GDM1 (cell line): ENCODE measurements around the gene GABRR2.
"Not testable (repeated sequence)": the region's sequence is repeated elsewhere in the genome, so short reads cannot be mapped to it uniquely, and the experiment has no call there.

Experiments
- DNase-seq: peaks from one replicate; lab custom pipeline; 2025; lab: John Stamatoyannopoulos, UW

Gene GABRR2

DNA sequence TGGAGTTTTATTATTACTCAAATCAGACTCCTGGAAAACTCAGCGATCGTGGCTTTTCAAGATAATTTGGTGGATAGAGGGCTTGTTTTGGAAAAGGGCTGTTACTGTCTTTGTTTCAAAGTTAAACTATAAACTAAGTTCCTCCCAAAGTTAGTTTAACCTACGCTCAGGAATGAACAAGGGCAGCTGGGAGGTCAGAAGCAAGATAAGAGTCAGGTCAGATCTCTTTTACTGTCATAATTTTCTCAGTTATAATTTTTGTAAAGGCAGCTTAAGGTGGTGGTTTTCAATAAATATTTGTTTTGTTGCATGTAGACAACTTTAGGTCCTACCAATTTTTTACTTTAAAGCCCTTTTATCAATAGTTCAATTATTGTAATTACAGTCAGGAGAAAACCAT is 9.2 kb upstream of the GABRR2 start:
- DNase-seq: no peak

DNA sequence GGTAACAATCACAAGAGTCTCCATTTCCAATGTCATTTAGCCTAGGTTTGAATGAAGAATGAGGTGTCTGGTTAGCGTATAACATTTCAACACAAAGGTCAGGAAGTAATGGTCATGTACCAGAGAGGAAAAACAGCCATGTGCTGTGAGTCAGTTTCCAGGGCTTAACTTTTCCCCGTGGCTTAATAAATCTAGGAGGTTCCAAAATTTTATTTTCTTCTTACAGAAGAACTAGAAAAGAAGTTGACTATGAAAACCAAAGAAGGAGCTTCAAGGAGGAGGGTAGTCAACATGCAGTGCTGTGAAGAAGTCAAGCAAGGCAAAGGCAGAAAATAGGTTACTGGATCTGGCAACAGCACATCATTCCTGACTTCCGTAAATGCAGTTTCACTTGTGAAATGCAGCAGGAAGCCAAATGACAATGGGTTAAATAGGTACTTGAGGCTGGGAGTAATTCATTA is 8.4 kb upstream of the GABRR2 start:
- no peak for DNase-seq

DNA sequence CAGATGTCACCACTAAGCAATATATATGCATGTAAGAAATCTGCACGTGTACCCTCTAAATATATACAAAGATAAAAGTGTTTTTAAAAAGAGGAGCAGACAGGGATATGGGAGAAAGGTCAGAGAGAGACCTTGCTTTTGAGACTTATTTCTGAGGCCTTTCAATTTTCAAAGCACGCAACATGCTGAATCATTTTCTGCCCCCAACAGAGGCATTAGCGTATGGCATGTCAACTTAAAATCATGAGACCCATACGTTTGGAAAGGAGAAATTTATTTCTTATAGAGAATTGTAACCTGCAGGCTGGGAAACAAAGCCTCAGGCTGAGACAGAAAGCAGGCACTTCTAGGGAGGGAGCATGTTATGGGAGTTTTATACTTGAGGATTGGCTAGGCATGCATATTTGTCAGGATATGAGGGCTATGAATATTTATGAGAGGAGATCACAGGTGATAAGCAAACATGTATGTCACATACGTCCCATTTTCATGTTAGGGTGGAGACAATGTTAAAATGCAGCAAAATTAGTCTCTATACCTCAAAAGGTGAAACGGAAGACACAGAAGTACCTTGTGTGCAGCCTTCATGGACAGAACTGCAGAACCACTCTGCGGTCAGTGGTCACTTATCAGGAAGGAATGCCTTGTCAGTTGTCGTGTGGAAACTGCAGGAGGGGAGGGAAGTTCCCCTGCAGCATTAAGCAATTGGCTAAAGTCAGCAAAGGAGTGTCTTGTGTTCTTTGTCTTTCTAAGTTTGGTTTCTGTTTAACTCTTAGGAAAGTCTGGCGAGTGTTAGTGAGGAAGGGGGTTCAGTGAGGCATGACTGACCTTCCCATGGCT is 6.3 kb upstream of the GABRR2 start:
- DNase-seq: peak; percentile 71

DNA sequence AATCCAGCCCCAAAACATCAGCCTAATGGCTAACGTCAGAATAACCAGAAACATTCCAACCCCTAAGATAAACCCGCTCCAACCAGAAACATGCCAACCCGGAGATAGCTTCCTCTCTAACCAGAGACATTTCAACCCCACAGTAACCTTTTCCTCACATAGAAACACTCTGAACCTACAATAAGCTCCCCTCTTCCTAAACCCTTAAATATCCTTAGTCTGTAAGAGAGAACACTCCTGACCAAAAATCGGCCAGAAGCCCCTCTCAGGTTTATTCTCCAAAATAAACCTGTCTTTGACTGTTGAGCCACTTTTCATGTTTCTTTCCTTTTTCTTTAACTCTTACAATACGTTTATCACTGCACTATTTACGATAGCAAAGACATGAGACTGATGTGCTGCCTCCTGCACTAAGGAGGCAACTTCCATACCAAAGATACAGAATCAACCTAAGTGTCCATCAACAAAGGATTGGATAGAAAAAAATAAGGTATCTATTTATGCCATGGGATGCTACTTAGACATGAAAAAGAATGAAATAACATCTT is 5.0 kb upstream of the GABRR2 start:
- no peak for DNase-seq

DNA sequence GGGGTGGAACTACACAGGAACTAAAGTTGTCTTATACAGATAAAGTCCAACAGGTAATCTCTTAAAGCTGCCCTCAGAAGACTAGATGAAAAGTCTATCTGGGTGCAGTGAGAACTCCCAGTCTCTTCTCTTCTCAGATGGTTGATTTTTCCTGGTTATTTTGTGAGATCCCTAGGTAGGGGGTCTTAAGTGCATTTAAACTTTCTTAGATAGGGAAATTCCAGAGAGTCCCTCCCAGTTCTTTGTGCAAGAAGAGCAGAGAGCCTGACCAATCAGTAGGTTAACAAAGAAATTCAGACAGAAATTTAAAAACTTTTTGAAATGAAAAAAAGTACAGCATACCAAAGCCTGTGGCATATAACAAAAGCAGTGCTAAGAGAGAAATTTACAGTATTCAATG is 2.0 kb upstream of the GABRR2 start:
- DNase-seq: no peak

DNA sequence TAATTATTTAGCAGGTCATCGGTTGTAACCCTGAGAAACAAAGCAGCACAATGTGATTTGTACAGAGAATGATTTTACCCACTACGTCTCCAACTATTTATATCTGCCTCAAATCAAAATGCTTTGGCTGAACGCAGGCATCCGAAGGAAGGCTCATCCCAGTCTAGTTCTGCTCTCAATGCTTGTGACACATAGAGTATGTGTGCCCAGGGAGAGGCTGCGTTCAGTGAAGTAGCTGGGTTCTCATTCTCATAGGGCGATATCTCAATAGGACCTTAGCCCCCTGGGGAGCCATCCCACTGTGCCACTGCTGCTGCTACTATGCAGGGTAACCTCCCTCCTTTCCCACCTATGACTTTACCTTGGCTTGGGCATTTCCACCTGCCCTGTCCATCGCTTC is 407 bp downstream of the GABRR2 start:
- no peak for DNase-seq

DNA sequence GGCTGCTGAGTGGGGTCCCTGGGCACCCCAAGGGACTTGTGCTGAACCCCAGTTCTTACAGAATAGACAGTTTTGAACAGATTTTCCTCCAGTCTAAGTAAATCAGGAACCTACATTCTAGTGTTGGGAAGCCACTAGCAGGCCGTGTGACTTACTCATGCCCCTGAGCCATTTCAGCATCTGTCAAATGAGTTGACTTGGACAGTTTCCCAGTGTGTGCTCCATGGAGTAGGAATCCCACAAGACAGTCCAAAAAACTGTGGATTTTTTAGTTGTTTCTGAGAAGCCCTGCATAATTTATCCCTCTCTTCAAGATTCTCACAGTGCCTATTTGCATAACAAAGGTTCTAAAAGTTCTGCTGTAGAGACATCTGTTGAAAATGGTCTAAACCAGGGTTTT is 2.1 kb downstream of the GABRR2 start:
- DNase-seq: no peak

DNA sequence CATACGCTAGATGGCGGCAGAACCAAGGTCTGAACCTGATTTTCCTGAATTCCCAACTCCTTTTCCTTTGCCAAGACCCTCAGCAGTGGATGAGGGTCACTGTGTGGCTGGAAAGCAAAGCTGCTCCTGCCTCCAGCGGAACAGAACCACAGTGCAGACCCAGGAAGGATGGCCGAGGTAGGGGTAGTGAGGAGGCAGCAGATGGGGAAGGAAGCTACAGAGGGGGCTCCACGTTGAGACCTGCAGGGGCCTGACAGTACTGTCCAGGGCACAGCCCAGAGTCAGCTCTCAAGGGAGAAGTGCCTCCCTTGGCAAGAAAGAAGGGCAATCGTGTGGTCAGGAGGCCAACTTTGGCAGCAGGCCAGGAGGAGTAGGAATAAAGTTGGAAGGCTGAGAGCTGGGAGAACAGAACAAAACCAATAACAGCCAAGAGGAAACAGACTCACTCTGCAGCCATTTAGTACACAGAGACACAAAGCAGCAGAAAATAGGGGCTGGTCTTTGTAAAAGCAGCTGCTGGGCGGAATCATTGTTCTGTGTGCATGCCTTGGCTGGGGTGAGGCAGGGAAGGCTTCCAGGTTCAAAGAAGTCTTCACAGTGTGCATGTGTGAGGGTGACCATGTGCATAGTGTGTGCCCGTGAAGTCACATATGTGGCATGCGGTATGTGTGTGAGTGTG is 3.1 kb downstream of the GABRR2 start:
- no peak for DNase-seq

DNA sequence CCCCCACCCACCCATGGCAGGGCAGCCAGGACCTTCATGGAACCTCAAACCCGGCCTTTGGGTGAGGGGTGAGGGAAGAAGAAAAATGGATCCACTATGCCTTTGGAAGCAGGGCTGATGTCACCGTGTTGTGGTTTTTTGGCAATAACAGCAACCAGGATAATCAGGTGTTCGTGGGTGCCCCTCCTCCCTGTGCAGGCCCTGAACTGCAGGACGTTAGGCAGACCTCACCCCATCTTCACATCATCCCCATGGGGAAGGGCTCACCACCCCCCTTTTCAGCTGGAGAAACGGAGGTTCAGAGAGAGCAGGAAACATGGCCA is 3.6 kb downstream of the GABRR2 start:
- DNase-seq: no peak

DNA sequence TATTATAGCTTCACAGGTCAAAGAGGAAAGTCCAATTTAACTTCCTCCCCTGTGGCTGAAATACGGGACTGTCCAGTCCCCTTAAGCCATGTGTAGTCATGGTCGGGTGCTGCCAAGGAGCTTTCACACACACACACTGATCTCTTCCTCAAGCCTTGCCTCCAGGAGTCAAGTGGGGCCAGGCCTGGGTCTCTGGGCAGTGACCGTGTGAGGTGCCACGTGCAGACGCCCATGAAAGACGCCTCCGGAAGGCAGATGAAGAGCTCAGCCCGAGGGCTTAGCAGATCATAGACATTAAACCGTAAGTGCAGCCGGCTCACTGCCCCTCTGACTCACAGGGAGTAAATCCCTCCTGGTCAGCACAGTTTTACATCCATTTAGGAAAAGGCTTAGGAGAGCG is 4.2 kb downstream of the GABRR2 start:
- no peak for DNase-seq

DNA sequence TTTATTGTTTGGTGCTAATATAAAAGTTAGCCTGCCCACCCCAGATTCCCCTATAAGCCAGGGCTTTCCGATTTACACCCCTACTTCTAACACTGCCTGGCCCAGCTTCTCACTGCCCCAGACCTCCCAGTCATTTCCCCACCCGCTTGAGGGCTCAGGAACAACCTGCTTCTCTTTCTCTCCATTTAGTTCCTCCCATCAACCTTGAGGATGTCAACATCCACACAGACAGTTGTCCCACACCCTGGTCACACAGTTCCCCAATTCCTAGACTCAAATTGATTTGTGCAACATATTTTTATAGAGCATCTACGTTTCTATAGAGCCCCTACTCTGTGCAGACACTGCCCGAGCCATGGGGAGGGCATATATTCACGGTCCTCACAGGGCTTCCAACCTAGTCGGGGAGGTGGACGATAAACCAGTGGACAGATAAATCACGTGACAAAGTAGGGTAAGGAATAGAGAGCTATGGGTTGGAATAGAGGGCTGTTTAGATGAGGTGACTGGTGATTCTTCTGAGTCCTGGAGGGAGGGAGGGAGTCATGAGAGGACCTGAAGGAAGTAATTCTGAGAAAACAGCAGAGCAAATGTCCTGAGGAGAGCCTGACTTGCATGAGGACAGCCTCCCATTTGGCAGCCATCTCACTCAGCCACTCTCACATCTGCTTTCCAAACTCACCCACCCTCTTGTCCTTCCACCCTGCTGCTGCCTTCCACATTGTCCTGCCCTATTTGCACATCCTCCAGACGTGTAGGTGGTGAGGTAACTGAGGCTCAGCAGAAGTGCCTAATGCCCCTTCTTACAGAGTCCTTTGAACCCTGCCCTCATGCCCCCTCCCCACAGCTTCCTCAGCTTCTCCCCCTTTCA is 6.3 kb downstream of the GABRR2 start:
- peak; percentile 3 for DNase-seq

DNA sequence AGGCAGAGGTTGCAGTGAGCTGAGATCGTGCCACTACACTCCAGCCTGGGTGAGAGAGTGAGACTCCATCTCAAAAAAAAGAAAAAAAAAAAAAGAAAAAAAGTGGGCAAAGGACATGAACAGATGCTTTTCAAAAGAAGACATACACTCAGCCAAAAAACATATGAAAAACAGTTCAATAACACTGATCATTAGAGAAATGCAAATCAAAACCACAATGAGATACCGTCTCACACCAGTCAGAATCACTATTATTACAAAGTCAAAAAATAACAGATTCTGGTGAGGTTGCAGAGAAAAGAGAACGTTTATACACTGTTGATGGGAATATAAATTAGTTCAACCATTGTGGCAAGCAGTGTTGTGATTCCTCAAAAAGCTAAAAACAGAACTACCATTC is 10.6 kb downstream of the GABRR2 start:
- DNase-seq: not testable (repeated sequence)

DNA sequence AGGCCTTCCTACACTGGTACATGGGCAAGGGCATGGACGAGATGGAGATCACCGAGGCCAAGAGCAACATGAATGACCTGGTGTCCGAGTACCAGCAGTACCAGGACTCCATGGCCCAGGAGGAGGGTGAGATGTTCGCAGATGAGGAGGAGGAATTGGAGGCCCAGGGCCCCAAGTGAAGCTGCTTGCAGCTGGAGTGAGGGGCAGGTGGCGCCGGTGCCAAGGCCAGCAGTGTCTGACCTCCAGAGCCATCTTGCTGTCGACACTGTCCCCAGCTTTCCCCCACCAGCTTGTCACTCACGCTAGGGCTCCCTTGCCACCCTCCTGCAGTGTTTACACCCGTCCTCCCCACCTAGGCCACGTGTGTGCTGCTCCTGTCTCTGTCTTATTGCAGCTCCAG is 12.2 kb downstream of the GABRR2 start:
- DNase-seq: no peak

DNA sequence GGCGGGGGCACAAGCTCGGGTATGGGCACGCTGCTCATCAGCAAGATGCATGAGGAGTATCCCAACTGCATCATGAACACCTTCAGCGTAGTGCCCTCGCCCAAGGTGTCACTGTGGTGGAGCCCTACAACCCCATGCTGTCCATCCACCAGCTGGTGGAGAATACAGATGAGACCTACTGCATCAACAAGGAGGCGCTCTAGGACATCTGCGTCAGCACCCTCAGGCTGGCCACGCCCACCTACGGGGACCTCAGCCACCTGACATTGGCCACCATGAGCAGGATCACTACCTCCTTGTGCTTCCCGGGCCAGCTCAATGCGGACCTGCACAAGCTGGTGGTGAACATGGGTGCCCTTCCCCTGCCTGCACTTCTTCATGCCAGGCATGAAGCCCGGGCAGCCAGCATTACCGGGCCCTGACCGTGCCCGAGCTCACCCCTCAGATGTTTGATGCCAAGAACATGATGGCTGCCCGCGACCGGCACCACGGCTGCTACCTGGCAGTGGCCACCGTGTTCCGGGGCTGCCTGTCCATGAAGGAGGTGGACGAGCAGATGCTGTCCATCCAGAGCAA is 12.8 kb downstream of the GABRR2 start:
- DNase-seq: no peak

DNA sequence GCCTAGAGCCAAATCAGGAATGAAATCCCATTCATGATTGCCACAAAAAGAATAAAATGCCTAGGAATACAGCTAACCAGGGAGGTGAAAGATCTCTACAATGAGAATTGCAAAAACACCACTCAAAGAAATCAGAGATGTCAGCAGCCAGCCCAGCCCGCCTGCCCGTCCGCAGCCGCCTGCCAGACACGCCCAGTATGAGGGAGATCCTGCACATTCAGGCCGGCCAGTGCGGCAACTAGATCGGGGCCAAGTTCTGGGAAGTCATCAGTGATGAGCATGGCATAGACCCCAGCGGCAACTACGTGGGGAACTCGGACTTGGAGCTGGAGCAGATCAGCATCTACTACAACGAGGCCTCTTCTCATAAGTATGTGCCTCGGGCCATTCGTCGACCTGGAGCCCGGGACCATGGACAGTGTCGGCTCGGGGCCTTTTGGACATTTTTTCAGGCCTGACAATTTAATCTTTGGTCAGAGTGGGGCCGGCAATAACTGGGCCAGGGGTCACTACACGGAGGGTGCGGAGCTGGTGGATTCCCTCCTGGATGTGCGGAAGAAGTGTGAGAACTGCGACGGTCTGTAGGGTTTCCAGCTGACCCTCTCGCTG is 13.4 kb downstream of the GABRR2 start:
- no peak for DNase-seq

DNA sequence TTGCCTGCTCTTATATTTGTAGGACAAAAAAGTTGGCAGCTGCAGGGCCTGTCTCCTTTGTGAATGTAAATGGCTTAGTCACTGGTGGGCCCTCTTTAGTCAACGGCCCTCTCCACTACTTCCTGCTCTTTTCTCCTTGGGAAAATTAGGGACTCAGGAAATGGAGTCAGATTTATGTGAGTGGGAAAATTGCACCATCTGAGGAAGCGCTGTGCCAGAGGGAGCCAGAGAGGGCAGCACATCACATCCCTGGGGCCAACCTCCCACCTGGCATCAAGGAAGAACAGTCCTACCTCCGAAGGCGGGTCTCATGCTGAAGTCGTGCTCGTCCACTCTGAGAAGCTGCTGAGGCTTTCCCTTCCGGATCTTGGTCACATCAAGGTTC is 15.6 kb downstream of the GABRR2 start:
- DNase-seq: no peak

DNA sequence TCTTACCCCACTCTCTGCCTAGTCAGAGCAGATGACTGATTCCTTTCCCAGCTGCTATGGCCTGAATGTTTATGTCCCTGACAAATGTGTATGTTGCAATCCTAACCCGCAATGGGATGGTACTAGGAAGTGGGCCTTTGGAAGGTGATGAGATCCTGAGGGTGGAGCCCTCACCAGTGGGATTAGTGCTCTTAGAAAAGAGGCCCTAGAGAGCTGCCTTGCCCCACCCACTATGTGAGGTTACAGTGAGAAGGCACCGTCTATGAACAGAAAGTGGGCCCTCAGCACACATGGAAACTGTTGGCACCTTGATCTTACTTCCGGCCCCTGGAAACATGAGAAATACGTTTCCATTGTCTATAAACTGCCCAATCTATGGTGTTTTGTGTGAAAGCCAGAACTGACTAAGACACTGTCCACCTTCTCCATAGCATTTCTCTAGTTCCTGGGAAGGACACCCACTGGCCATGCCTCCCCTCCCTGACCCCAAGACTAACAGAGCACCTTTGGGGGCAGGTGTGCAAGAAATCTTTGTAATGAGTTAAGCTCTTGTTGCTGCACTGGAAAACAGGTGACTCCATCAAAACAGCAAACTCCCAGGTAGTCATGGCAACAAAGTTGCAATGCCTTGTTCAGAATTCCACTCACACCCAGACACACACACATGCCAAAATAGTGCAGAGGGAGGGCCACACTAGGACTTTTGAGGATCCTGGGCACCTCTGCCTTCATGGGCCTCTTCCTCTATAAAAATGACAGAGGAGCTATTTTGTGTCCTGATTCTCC is 16.2 kb downstream of the GABRR2 start:
- no peak for DNase-seq

DNA sequence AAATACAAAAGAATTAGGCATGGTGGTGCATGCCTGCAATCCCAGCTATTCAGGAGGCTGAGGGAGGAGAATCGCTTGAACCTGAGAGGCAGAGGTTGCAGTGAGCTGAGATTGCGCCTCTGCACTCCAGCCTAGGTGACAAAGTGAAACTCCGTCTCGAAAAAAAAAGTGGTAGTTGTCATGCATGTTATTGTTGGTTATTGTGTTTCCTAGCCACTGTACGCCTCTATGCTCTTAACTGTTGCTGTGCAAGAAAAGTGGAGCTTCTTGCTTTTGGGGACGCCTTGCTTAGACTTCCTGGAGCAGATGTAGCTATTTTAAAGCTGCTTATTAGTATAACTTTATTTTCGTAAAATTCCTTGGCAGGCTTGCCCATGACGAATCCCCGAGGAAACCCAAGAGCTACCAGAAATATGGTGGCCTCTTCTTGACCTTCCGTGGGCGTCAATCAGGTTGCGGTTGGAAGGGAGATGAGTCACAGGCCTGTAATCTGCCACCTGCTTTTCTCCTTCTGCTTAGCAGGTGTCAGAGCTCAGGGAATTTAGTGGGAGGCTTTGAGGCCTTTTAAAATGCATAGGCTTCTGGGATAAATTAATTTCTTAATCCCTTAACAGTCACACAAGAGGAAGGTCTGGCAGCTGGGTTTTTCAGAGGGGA is 17.3 kb downstream of the GABRR2 start:
- DNase-seq: peak; percentile 68

DNA sequence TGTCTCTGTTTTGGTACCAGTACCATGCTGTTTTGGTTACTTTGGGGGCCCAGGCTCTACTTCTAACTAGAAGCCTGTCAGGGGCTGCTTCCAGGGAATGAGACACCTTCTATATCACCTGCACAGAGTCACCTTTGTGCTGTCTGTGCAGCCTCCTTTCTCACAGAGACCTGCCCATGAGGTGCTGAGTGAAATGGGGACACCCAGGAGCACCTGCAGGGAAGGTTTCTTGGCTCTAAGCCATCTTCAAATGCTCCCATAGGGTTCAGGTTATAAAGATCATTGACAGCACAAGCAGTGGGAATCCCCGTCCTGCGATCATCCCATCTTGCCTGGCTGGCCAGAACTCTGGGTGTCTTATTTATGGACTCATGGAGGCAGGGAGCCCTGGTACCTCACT is 19.1 kb downstream of the GABRR2 start:
- DNase-seq: no peak

DNA sequence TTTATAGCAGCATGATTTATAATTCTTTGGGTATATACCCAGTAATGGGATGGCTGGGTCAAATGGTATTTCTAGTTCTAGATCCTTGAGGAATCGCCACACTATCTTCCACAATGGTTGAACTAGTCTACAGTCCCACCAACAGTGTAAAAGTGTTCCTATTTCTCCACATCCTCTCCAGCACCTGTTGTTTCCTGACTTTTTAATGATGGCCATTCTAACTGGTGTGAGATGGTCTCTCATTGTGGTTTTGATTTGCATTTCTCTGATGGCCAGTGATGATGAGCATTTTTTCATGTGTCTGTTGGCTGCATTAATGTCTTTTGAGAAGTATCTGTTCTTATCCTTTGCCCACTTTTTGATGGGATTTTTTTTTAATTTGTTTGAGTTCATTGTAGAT is 20.0 kb downstream of the GABRR2 start:
- not testable (repeated sequence) for DNase-seq
